22Rv1 (cell line): ENCODE results near the gene PNRC1.

Source experiments
- H3K27ac ChIP-seq: fragments of 450-650 bp; 2 replicates; pipeline ENCODE4 v1.5.1; 2017
- CTCF ChIP-seq: fragments of 450-650 bp; IDR thresholded peaks from 2 replicates; pipeline ENCODE4 v1.5.1; 2017; ENCODE audit warnings: mild to moderate bottlenecking
- ZFX ChIP-seq: fragments of 450-650 bp; IDR thresholded peaks from 2 replicates; pipeline ENCODE4 v1.6.1; 2017; ENCODE audit warnings: antibody characterized with exemption, borderline replicate concordance

Gene PNRC1

GRCh38 chr6:89050155-89050554 is 30.4 kb upstream of the PNRC1 start:
- no peak overlapping the region for H3K27ac ChIP-seq

GRCh38 chr6:89050697-89051096 is 29.9 kb upstream of the PNRC1 start:
- H3K27ac ChIP-seq = no peak overlapping the region
- no peak for TF ChIP-seq ZFX
- no peak for TF ChIP-seq CTCF

More at GRCh38 chr6:89050155-89050554, 30.4 kb upstream of the PNRC1 start:
- TF ChIP-seq ZFX (no peak), CTCF (no peak)

GRCh38 chr6:89051676-89052075 is 28.9 kb upstream of the PNRC1 start:
- no peak overlapping the region for H3K27ac ChIP-seq
- no peak for TF ChIP-seq ZFX
- TF ChIP-seq CTCF = no peak

GRCh38 chr6:89054208-89054607 is 26.3 kb upstream of the PNRC1 start:
- H3K27ac ChIP-seq = no peak overlapping the region
- TF ChIP-seq CTCF (no peak), ZFX (no peak)

- TF ChIP-seq ZFX (no peak), CTCF (no peak)
- no peak overlapping the region for H3K27ac ChIP-seq
These were observed 22.8 kb upstream of the PNRC1 start for GRCh38 chr6:89057759-89058158.

- TF ChIP-seq ZFX (no peak), CTCF (no peak)
- no peak overlapping the region for H3K27ac ChIP-seq
These were observed 21.9 kb upstream of the PNRC1 start for GRCh38 chr6:89058627-89059026.

- TF ChIP-seq CTCF (no peak), ZFX (no peak)
These were observed 21.3 kb upstream of the PNRC1 start for GRCh38 chr6:89059227-89059626.

More at GRCh38 chr6:89059227-89059626, 21.3 kb upstream of the PNRC1 start:
- no peak overlapping the region for H3K27ac ChIP-seq
